Measurements from ENCODE around the gene ZACN.
"Not testable (repeated sequence)": the region's sequence is repeated elsewhere in the genome, so short reads cannot be mapped to it uniquely, and the experiment has no call there.

ZACN gene

DNA sequence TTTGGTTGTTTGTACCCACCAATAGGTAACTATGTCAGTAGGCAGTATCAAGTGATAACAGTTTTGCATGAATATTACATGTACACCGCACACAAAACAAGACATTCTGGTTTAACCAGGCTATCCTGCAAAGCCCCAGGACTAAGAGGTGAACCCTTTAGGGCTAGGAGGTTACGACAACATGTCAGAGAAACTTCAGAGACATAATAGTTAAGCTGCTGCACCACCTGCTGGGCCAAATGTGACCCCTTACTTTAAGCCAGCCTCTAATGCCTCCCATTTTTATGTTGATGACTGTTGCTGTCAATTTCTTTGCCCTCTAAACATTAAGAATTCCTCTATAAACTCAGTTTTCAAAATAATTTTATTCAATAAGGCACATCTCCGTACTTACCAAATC, 22.1 kb upstream of the ZACN start:
- DNase-seq, result no peak

DNA sequence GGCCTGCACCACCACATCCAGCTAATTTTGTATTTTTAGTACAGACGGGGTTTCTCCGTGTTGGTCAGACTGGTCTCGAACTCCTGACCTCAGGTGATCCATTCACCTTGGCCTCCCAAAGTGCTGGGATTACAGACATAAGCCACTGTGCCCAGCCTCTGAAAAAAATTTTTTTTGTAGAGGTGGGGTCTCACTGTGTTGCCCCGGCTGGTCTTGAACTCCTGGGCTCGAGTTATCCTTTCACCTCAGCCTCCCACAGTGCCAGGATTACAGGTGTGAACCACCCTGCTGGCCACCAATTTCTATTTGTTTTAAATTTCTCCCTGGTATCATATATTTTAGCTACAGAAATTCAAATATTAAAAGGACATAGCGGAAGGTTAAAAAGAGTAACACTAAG, 20.7 kb upstream of the ZACN start:
- not testable (repeated sequence) for DNase-seq

DNA sequence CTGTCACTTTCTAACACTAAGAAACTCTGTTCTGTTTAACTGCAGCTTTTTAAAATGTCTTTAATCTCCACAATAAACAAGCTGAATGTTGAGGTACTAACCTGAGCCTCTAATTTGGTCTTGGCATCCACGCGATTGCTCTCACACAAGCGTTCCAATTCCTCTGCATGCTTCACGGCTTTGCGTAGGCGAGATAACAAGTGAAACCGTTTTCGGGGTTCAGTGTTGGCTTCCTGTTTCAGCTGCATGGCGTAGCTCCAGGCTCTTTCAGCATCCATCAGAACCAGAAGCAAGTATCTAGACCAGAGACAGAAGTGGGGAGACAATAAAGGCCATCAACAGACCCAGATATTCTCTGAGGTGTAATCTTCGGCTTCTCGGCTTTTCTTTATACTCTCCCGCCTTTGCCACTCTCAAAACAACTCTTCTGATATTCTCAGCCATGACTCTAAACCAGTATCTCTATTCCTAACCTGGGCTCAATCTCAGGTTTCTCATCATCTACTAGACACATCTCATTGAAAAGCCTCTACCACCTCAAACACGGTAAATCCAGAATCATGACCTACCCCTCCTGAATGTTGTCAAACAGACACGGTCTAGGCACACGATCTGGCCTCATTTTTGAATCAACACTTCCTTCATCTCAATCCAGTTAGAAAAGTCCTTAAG, 15.0 kb upstream of the ZACN start:
- peak in 1 of 2 donors; percentile 52 for DNase-seq

DNA sequence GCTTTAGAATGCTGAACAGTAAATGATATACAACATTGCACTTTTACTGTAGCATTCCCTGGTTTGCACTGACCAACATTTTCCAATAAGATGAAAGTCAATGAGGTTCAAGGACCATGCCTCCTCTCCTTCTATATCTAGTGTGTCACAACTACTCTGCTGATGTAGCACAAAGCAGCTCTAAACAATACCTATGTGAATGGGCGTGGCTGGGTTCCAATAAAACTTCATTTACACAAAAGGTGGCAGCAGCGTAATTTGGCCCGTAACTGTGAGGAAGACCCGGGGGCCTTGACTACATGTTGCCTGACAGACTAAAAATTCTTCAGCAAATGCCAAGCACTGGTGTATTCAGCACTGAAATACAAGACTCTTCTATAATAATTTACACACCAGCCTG, 13.2 kb upstream of the ZACN start:
- DNase-seq, result no peak

DNA sequence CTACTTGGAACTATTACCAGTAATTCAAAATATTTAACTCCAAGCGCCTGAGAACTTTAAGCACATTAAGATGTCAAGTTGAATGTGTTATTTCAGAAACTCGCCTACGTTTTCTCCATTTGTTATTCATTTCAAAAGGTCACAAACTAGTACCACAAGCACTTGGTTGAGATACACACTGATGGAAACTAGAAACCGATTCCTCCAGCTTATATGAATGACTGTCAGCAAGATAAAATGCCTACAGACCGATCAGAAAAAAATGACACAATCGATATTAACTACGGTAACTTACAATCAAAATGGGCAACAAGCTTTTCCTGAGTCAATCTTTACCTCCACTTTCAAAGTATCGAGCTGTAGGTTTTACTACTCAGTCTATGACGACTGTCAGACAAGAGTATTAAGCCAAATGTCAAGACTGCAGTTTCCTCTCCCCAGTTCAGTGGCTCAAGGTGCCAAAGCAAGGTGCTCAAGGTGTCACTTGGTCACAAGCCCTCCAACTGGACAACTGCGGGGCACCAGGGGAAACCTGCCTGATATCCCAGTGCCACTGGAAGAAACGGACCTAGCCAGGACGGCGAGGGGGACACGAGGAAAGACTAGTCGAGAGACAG, 7.3 kb upstream of the ZACN start:
- peak in 1 of 2 donors; percentile 41 for DNase-seq

DNA sequence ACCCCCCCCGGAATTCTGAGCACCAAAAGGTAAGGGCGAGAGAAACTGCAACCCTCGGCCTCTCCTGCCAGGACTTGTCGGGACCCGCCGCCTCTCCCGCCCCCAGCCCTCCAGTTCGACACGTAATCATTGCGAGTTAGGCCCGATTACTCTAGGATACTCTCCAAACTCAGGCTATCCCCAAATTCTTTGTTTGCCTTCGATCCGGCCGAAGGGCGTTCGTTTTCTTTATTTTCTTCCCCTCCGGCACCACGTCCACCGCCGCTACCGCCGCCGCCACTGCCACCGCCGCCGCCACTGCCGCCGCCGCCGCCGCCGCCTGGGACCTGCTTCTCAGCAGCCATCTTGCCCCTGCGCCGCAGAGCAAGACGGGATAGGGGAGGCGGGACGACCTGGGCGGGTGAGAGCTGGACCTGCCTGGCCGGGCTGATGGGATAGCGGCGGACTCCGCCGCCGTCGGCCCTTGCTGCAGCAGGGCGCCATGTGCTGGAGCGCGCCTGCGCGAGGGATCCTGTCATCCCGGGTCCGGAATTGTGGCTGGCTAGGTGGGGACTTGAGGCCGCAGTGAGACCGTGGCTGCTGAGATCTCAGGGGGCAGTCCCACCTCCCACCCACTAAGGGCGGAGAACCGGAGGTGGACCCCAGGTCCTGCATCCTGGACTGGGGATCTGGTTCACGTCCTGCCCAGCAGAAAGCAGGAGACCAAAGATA, 6.7 kb upstream of the ZACN start, which contains the start of gene SRP68:
TSS of gene SRP68 (minus strand) at position 370 of the 711 bp plus-strand sequence. CDS start at position 344, 26 bp downstream.
- peak; percentile 75 to 80 for DNase-seq

DNA sequence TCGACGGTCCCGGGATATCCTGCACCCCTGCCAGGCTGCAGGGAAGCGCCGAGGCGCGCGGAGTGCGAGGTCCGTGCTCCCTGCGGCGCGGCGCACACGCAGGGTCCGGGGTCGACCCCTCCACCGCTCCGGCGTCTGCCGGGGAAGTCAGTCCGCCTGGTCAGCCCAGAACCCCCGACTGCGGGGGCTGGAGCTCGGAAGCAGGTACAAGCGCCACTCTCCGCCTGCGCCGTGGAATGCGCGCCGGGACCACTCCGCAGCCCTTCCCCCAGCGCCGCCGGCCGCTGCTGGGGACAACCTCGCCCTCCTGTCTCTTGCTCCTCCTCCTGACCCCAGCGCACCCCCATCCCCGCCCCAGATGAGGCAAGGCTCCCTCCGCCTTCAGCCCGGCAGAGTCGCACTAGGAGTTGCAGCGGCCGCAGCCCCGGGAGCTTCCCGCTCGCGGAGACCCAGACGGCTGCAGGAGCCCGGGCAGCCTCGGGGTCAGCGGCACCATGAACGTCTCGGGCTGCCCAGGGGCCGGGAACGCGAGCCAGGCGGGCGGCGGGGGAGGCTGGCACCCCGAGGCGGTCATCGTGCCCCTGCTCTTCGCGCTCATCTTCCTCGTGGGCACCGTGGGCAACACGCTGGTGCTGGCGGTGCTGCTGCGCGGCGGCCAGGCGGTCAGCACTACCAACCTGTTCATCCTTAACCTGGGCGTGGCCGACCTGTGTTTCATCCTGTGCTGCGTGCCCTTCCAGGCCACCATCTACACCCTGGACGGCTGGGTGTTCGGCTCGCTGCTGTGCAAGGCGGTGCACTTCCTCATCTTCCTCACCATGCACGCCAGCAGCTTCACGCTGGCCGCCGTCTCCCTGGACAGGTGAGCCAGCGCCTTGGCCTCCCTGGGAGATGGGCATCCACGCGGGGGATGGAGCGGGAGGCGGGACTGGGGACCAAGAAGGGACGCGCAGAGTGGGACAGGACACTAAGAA, 4.3 kb upstream of the ZACN start, which contains the start of gene GALR2:
TSS of gene GALR2 (plus strand) at position 392 of the 974 bp plus-strand sequence. CDS start at position 495, 103 bp downstream.
- DNase-seq, result no peak

DNA sequence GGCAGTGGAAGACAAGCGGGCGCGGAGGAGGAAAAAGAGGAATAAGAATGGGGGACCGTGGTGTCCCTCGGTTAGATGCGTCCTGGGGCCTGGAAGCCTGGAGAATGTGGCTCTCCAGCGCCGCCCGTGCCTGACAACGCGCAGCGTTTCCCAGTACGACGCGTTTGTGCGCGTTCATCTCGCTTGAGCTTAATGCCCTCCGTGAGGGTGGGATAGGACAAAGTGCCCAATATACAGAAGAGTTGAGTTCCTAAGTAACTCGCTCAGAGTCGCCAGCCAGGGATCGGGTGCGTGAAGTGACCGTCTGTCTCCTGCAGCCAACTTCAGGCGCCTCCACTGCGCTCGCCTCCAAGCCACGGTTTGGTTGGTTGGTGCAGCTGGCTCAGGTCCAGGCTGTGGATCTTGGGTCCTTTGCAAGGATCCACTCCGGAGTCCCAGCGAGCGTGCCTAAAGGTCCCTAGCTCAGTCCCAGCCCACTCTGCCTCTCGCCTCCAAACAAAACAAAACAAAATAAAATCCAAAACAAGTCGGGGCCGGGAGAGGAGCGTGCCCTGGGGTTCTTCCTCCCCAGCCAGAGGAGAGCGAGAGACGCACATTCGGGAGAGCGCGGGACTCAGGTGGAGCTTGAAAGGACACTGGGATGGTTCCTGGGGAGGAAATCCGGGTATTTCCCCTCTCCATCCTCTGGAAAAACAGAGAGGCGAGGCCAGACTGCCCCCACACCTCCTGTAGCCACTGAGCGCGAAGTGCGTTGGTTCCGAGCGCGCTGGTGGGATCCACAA, 3.4 kb upstream of the ZACN start:
- DNase-seq, result no peak

DNA sequence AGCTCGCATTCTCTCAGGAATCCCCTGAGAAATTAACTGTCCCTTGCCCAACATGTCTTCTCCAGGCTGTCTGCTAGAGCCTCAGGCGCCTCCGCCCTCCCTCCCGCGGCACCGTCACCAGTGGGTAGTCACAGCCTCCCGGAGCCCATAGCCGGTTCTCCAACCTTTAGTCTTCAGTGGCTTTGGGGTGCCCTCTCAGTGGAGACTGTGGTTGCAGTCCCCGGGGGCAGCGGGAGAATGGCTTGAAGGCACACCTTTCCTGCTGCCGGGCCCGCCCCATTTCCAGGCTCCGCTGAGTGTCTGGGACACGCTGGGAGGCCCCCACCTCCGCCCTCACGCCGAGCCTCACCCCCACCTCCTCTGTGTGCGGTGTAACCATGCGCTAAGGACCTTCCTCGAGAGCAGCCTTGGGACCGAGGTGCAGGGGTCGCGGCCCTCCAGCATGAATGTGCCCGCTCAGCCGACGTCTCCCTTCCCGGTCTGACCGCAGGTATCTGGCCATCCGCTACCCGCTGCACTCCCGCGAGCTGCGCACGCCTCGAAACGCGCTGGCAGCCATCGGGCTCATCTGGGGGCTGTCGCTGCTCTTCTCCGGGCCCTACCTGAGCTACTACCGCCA, 2.7 kb upstream of the ZACN start:
- no peak for DNase-seq

DNA sequence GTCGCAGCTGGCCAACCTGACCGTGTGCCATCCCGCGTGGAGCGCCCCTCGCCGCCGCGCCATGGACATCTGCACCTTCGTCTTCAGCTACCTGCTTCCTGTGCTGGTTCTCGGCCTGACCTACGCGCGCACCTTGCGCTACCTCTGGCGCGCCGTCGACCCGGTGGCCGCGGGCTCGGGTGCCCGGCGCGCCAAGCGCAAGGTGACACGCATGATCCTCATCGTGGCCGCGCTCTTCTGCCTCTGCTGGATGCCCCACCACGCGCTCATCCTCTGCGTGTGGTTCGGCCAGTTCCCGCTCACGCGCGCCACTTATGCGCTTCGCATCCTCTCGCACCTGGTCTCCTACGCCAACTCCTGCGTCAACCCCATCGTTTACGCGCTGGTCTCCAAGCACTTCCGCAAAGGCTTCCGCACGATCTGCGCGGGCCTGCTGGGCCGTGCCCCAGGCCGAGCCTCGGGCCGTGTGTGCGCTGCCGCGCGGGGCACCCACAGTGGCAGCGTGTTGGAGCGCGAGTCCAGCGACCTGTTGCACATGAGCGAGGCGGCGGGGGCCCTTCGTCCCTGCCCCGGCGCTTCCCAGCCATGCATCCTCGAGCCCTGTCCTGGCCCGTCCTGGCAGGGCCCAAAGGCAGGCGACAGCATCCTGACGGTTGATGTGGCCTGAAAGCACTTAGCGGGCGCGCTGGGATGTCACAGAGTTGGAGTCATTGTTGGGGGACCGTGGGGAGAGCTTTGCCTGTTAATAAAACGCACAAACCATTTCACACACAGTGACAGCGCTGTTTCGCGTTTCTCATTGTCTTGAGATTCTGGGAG, 2.0 kb upstream of the ZACN start:
- no peak for DNase-seq

DNA sequence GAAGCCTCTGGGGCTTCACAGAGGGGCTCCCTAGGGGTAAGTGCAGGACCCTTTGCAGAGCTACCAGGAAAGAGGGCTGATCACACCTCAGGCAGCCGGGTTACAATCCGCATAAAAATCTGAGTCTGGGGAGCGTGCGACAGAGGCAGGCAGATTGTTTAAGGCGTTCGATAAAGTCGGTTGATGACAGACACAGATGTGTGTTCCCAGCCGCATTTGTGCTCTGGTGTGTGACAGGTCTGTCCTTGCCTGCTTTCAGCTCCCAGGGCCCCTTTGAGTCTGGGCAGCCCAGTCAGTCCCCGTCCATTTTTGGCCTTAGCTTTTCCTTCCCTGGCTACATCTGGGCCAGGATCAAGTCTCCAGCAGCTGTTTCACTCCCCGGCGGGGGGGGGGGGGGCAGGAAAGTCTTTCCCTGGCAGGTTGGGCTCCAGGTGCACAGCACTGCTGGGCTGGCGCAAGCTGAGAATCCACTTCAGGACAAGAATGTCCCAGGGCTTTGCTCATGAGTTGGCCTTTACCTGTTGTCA, 1.3 kb upstream of the ZACN start:
- DNase-seq, result no peak

DNA sequence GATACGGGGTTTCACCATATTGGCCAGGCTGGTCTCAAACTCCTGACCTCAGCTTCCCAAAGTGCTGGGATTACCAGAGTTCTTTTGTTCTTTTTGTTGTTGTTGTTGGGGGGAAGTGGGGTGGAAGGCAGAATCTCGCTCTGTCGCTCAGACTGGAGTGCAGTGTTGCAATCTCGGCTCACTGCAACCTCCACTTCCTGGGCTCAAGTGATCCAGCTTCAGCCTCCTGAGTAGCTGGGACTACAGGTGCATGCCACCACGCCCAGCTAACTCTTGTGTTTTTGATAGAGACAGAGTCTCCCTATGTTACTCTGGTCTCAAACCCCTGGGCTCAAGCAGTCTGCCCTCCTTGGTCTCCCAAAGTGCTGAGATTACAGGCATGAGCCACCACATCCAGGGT, 612 bp upstream of the ZACN start:
- not testable (repeated sequence) for DNase-seq

DNA sequence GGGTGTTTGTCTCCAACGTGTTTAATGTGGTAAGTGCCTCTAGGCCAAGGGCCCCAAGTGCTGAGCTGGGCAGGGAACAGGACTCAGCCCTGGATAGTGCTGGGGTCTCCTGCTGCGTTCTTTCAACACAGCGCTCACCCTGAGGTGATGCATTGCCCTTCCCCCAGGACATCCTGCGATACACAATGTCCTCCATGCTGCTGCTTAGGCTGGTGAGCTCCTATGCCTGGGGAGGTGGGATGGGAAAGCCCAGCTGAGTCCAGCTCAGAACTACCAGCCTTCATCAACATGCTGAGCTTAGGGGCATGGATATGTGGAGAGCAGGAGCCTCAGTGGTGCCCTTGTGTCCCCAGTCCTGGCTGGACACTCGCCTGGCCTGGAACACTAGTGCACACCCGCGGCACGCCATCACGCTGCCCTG, 563 bp downstream of the ZACN start:
- no peak for DNase-seq

DNA sequence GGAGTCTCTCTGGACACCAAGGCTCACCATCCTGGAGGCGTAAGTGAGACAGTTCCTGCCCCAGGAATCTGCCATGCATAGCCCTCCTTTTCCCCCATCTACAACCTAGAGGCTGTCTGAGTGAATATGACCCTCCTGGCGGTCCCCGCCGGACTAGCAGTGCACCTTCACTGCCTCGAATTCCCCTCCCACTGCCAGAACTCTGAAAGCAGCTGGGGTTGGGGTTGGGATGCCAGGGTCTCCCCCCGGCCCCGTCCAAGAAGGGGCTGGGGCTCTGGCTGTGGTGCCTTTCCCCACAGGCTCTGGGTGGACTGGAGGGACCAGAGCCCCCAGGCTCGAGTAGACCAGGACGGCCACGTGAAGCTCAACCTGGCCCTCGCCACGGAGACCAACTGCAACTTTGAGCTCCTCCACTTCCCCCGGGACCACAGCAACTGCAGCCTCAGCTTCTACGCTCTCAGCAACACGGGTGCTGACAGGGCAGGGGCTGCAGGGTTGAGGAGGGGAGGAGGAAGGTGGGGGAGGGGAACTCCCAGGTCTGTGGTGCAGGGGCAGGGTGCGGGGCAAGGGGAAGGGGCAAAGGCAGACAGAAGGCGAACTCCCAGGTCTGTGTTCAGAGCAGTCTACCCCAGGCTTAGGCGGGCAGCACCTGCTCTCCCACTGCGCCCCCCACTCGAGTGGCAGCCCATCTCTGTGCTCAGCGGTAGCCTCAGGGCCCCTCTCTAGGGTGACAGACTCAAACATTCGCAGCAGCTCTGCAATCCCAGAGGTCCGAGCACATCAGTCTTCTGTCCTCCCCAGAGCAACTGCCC, 1.2 kb downstream of the ZACN start:
- DNase-seq, result no peak

DNA sequence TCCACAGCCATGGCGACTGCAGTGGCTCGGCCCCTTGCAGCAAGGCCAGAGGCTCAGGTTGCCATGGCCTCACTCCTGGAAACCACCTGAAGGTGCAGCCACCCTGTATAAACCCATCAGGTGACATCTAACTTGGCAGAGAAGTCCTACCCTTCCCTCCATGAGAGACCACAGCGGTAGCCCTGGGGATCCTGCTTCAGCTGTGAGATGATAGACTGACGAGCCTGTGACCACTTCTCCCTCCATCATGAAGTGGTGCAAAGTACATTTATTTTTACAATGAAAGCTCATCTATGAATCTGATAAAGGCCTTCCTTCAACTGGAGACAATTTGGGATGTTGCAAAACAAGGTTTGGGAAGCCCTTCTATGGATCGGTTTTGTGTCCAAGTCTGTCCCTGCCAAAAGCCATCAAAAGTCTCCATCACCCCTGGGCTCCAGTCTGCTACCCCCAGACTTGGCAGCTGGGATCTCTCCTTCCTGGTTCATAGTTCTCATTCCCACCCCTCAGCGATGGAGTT, 1.8 kb downstream of the ZACN start:
- no peak for DNase-seq

DNA sequence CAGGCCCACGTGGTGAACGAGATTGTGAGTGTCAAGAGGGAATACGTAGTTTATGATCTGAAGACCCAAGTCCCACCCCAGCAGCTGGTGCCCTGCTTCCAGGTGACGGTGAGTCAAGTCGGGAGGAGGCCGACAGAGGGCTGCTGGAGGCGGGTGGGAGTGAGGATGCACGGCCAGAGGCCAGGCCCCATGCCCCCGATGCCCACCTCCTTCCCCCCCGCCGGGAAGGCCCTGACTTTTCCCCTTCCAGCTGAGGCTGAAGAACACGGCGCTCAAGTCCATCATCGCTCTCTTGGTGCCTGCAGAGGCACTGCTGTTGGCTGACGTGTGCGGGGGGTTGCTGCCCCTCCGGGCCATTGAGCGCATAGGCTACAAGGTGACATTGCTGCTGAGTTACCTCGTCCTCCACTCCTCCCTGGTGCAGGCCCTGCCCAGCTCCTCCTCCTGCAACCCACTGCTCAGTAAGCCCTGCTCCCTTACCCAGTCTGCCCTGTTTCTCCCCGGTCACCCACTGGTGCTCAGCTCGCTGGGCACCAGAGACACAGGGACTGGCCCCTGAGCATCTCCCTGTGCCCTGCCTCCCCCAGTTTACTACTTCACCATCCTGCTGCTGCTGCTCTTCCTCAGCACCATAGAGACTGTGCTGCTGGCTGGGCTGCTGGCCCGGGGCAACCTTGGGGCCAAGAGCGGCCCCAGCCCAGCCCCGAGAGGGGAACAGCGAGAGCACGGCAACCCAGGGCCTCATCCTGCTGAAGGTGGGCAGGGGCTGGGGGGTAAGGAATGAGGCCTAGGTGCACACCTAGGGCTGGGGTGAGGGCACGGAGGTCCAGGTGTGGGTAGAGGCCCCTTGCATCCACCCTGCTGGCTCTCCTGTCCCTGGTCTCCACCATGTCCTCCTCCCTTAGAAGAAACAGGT, 2.6 kb downstream of the ZACN start:
- no peak for DNase-seq

DNA sequence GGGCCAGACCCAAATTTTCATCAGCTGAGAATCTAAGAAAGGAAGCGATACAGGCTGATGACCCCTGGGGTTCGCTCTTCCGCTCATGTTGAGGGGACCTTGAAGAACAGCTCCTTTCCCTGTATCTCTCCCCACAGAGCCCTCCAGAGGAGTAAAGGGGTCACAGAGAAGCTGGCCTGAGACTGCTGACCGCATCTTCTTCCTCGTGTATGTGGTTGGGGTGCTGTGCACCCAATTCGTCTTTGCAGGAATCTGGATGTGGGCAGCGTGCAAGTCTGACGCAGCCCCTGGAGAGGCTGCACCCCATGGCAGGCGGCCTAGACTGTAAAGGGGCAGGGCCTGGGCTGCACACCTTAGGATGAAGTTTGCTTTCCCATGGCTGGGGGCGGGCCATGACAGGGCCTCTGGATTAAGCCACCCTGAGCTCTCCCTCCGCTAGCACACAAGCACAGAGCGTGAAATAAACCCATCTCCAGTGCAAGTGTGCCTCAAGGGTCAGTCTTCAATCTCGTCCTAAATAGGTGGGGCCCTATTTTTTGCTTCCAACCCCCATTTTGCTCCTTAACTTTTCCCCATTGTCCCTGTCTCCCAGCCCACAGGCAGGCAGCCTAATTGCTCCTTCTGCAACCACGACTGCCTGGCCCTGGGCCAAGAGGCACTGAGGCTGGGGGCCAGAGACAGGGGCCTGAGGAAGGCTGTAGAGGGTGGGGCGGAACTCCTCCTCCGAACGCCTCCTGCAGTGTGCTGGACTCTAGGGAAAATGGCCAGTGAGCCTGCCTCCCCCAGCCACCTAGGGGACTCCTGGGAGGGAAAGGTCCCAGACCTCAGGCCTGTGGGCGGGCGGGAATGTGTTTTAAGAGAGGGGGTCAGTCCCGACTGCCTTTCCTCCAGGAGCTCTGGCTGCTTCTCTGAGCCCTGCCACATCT, 3.6 kb downstream of the ZACN start:
- DNase-seq, result no peak
